DOHH2 (cell line): ENCODE data around the gene NRXN3.

Experiments
- H3F3A ChIP-seq: fragments of 200-600 bp; sonication (generic), shearing (Covaris generic); 2 replicates; pipeline ENCODE4 v1.6.0; 2016; ENCODE audit warnings: antibody characterized with exemption, mild to moderate bottlenecking; ENCODE audit not compliant: control insufficient read depth, insufficient read depth
- H3K27ac ChIP-seq: fragments of 200-600 bp; sonication (generic); 2 replicates; pipeline ENCODE4 v1.5.1; 2014; ENCODE audit warnings: low read depth, mild to moderate bottlenecking, low read length, moderate library complexity
- H3K27me3 ChIP-seq: fragments of 200-600 bp; sonication (generic); 2 replicates; pipeline ENCODE4 v1.6.1; 2014; ENCODE audit warnings: mild to moderate bottlenecking, low read length, mixed read lengths; ENCODE audit not compliant: control insufficient read depth
- H3K36me3 ChIP-seq: fragments of 200-600 bp; sonication (generic); 2 replicates; pipeline ENCODE4 v1.6.1; 2014; ENCODE audit warnings: mild to moderate bottlenecking, low read length, moderate library complexity, mixed read lengths; ENCODE audit not compliant: control insufficient read depth
- H3K4me1 ChIP-seq: fragments of 200-600 bp; sonication (generic); 2 replicates; pipeline ENCODE4 v1.6.1; 2014; ENCODE audit warnings: mild to moderate bottlenecking, low read length, mixed read lengths; ENCODE audit not compliant: control insufficient read depth
- H3K4me2 ChIP-seq: fragments of 200-600 bp; sonication (generic); 2 replicates; pipeline ENCODE4 v1.6.0; 2014; ENCODE audit warnings: mild to moderate bottlenecking, low read length, moderate library complexity
- H3K4me3 ChIP-seq: fragments of 200-600 bp; sonication (generic); 2 replicates; pipeline ENCODE4 v1.5.1; 2014; ENCODE audit warnings: mild to moderate bottlenecking, low read length, mixed read lengths
- H3K79me2 ChIP-seq: fragments of 200-600 bp; sonication (generic); 2 replicates; pipeline ENCODE4 v1.6.1; 2014; ENCODE audit warnings: mild to moderate bottlenecking, low read length, mixed read lengths; ENCODE audit not compliant: control insufficient read depth
- H3K9me2 ChIP-seq: fragments of 200-600 bp; sonication (generic); replicated peaks from 2 replicates; pipeline ENCODE4 v1.6.1; 2014; ENCODE audit warnings: mild to moderate bottlenecking, low read length, mixed read lengths; ENCODE audit not compliant: control insufficient read depth
- H3K9me3 ChIP-seq: fragments of 200-600 bp; sonication (generic); 2 replicates; pipeline ENCODE4 v1.6.1; 2014; ENCODE audit warnings: antibody characterized with exemption, low read length, mixed read lengths; ENCODE audit not compliant: control insufficient read depth, insufficient read depth
- H4K20me1 ChIP-seq: fragments of 200-600 bp; sonication (generic); 2 replicates; pipeline ENCODE4 v1.6.0; 2014; ENCODE audit warnings: low read depth, mild to moderate bottlenecking, antibody characterized with exemption, low read length, moderate library complexity; ENCODE audit not compliant: control insufficient read depth, insufficient read depth
- CTCF ChIP-seq: fragments of 200-600 bp; sonication (generic); IDR thresholded peaks from one replicate; pipeline ENCODE4 v1.5.1; 2014; ENCODE audit warnings: antibody characterized with exemption, mild to moderate bottlenecking, low read depth, low read length; ENCODE audit not compliant: poor library complexity, severe bottlenecking
- EZH2phosphoT487 ChIP-seq: fragments of 200-600 bp; sonication (generic); IDR thresholded peaks from 2 replicates; pipeline ENCODE4 v1.6.1; 2017; ENCODE audit warnings: borderline replicate concordance, mild to moderate bottlenecking, antibody characterized with exemption, low read length, moderate library complexity, mixed read lengths

Gene NRXN3

DNA sequence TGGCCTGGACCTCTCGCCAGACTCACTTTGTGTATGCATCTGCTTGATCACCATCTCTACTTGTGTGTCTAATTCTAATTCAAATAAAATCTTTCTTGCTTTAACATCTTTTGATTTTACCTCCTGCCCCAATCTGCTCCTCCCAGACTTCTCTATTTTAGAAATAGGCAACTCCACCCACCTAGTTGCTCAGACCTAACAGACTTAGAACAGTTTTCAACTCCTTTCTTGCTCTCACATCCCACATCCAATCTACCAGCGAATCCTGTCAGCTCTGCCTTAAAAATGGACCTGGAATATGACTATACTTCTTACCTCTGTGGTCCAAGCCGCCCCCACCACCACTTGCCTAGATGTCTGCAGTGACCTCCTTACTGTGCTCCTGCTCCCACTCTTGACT is 18.7 kb downstream of the NRXN3 start:
- TF ChIP-seq CTCF (no peak), EZH2phosphoT487 (no peak)
- H3K27me3 ChIP-seq: 0 out of 2 replicates have a peak, but pooled peaks cover 2% of the 10 kb centered on the region
- H4K20me1 ChIP-seq: no peaks in the 10 kb centered on the region
- no peak overlapping the region for H3K4me2 ChIP-seq
- no peaks in the 10 kb centered on the region for H3K36me3 ChIP-seq
- no peak overlapping the region for H3K27ac ChIP-seq
- no peak overlapping the region for H3K4me3 ChIP-seq
- H3K79me2 ChIP-seq: no peaks in the 10 kb centered on the region
- H3K9me3 ChIP-seq: no peaks in the 10 kb centered on the region
- no peaks in the 10 kb centered on the region for H3F3A ChIP-seq
- H3K4me1 ChIP-seq: no peaks in the 10 kb centered on the region
- no peaks in the 10 kb centered on the region for H3K9me2 ChIP-seq

DNA sequence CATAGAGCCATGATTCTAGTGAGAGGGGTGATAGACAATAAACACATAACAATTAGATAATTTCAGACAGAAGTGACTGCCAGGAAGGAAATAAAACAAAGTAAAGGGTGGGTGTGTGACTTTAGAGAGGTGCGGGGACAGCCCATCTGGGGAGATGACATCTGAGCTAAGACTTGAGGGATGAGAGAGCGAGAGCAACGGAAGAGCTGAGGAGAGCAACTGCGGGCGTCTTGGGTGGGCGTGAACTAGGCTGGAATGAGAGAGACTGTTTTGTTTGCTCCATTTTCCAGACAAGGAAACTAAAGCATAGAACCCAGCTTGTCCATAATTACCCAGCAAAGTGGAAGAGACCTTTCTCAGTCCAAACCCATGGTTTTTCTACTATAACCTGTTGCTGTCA is 25.3 kb downstream of the NRXN3 start:
- Histone ChIP-seq H3K79me2 (no peaks in the 10 kb centered on the region), H3K4me3 (no peak overlapping the region), H4K20me1 (no peaks in the 10 kb centered on the region), H3K4me2 (no peak overlapping the region), H3K9me2 (no peaks in the 10 kb centered on the region), H3K27ac (no peak overlapping the region), H3K4me1 (no peaks in the 10 kb centered on the region), H3F3A (no peaks in the 10 kb centered on the region), H3K27me3 (no peaks in the 10 kb centered on the region), H3K9me3 (no peaks in the 10 kb centered on the region), H3K36me3 (no peaks in the 10 kb centered on the region)
- no peak for TF ChIP-seq EZH2phosphoT487
- no peak for TF ChIP-seq CTCF

GRCh38 chr14:78196323-78196722 is 26.1 kb downstream of the NRXN3 start:
- Histone ChIP-seq H3K79me2 (no peaks in the 10 kb centered on the region), H3K27me3 (no peaks in the 10 kb centered on the region), H3K27ac (no peak overlapping the region), H3F3A (no peaks in the 10 kb centered on the region), H3K9me3 (no peaks in the 10 kb centered on the region), H4K20me1 (no peaks in the 10 kb centered on the region), H3K4me1 (no peaks in the 10 kb centered on the region), H3K4me2 (no peak overlapping the region), H3K36me3 (no peaks in the 10 kb centered on the region), H3K9me2 (no peaks in the 10 kb centered on the region), H3K4me3 (no peak overlapping the region)
- no peak for TF ChIP-seq EZH2phosphoT487
- no peak for TF ChIP-seq CTCF

- H3K79me2 ChIP-seq: no peaks in the 10 kb centered on the region
- no peaks in the 10 kb centered on the region for H3F3A ChIP-seq
- H3K4me1 ChIP-seq: peaks cover 4% of the 10 kb centered on the region
- H3K9me2 ChIP-seq: no peaks in the 10 kb centered on the region
- no peak overlapping the region for H3K4me3 ChIP-seq
- no peak overlapping the region for H3K27ac ChIP-seq
- TF ChIP-seq CTCF (no peak), EZH2phosphoT487 (no peak)
- no peak overlapping the region for H3K4me2 ChIP-seq
- H4K20me1 ChIP-seq: no peaks in the 10 kb centered on the region
- H3K27me3 ChIP-seq: no peaks in the 10 kb centered on the region
- no peaks in the 10 kb centered on the region for H3K9me3 ChIP-seq
- no peaks in the 10 kb centered on the region for H3K36me3 ChIP-seq
Measured at GRCh38 chr14:78197051-78197450, 26.9 kb downstream of the NRXN3 start.
